ENCODE measurements around the gene CNNM3.
A peak's percentile ranks its signal among the peaks of the same experiment; 100 is the strongest.

CNNM3 gene

GRCh38 chr2:96868555-96869280, 52.6 kb downstream of the CNNM3 start:
- H3K27ac ChIP-seq: peak overlapping the region; percentile 99
- peaks cover 36% of the 10 kb centered on the region for H3K36me3 ChIP-seq
- no peaks in the 10 kb centered on the region for H3K9me3 ChIP-seq
- H3K4me2 ChIP-seq: peak overlapping the region; percentile 99
- peaks cover 61% of the 10 kb centered on the region for H3K4me1 ChIP-seq
- peaks cover 46% of the 10 kb centered on the region for H4K20me1 ChIP-seq
- peak overlapping the region; percentile 99 for H3K9ac ChIP-seq
- no peak for TF ChIP-seq Cebpa-rat (IDR thresholded peaks at IDR 0.05)
- H3K27me3 ChIP-seq: no peaks in the 10 kb centered on the region
- peak overlapping the region; percentile 98 for H3K4me3 ChIP-seq

- Histone ChIP-seq H3K27ac (peak overlapping the region; percentile 99), H3K9me3 (no peaks in the 10 kb centered on the region), H3K9ac (peak overlapping the region; percentile 99), H3K4me3 (peak overlapping the region; percentile 98), H3K36me3 (peaks cover 30% of the 10 kb centered on the region), H4K20me1 (peaks cover 40% of the 10 kb centered on the region), H3K27me3 (no peaks in the 10 kb centered on the region), H3K4me1 (peaks cover 61% of the 10 kb centered on the region), H3K4me2 (peak overlapping the region; percentile 99)
- TF ChIP-seq Cebpa-rat (IDR thresholded peaks at IDR 0.05): no peak
These were observed 53.3 kb downstream of the CNNM3 start for GRCh38 chr2:96869281-96869821.

- TF ChIP-seq Cebpa-rat (IDR thresholded peaks at IDR 0.05): no peak
- Histone ChIP-seq H3K9me3 (no peaks in the 10 kb centered on the region), H4K20me1 (peaks cover 33% of the 10 kb centered on the region), H3K36me3 (peaks cover 23% of the 10 kb centered on the region), H3K4me3 (peak within 1 kb of the TSS; percentile 98), H3K9ac (peak within 1 kb of the TSS; percentile 99), H3K4me2 (peak within 1 kb of the TSS; percentile 99), H3K27ac (peak within 1 kb of the TSS; percentile 99), H3K4me1 (peaks cover 61% of the 10 kb centered on the region), H3K27me3 (no peaks in the 10 kb centered on the region)
These were observed 54.0 kb downstream of the CNNM3 start, which contains the start of gene SEMA4C for GRCh38 chr2:96869822-96870625. Gene SEMA4C (minus strand): TSS chr2:96870080. CDS start chr2:96867886, 2,194 bp downstream.

GRCh38 chr2:96870626-96871255, 54.7 kb downstream of the CNNM3 start:
- Histone ChIP-seq H4K20me1 (peaks cover 26% of the 10 kb centered on the region), H3K36me3 (peaks cover 16% of the 10 kb centered on the region), H3K4me3 (peak overlapping the region; percentile 98), H3K4me2 (peak overlapping the region; percentile 96), H3K27ac (peak overlapping the region; percentile 99), H3K4me1 (peaks cover 61% of the 10 kb centered on the region), H3K9me3 (no peaks in the 10 kb centered on the region), H3K27me3 (no peaks in the 10 kb centered on the region), H3K9ac (peak overlapping the region; percentile 99)
- TF ChIP-seq Cebpa-rat (IDR thresholded peaks at IDR 0.05): no peak

GRCh38 chr2:96872591-96873349, 56.7 kb downstream of the CNNM3 start:
- peaks cover 61% of the 10 kb centered on the region for H3K4me1 ChIP-seq

GRCh38 chr2:96873651-96874096, 57.6 kb downstream of the CNNM3 start:
- Histone ChIP-seq H3K4me2 (peak overlapping the region; percentile 92), H4K20me1 (no peaks in the 10 kb centered on the region), H3K4me3 (no peak overlapping the region), H3K27me3 (no peaks in the 10 kb centered on the region), H3K27ac (0 out of 2 replicates have a peak overlapping the region, but pooled peaks have one; percentile 0), H3K36me3 (no peaks in the 10 kb centered on the region), H3K9ac (no peak overlapping the region), H3K9me3 (no peaks in the 10 kb centered on the region), H3K4me1 (peaks cover 68% of the 10 kb centered on the region)
- no peak for TF ChIP-seq Cebpa-rat (IDR thresholded peaks at IDR 0.05)

More at GRCh38 chr2:96872591-96873349, 56.7 kb downstream of the CNNM3 start:
- Histone ChIP-seq H3K4me3 (no peak overlapping the region), H3K9me3 (no peaks in the 10 kb centered on the region), H3K27ac (no peak overlapping the region), H3K27me3 (no peaks in the 10 kb centered on the region), H3K4me2 (no peak overlapping the region), H4K20me1 (peaks cover 5% of the 10 kb centered on the region), H3K9ac (no peak overlapping the region), H3K36me3 (no peaks in the 10 kb centered on the region)
- TF ChIP-seq Cebpa-rat (IDR thresholded peaks at IDR 0.05): no peak

- TF ChIP-seq Cebpa-rat (IDR thresholded peaks at IDR 0.05): no peak
- H3K4me2 ChIP-seq: peak overlapping the region; percentile 92
These were observed 58.2 kb downstream of the CNNM3 start for GRCh38 chr2:96874198-96874831.

GRCh38 chr2:96875498-96876268, 59.6 kb downstream of the CNNM3 start:
- TF ChIP-seq Cebpa-rat (IDR thresholded peaks at IDR 0.05): no peak
- H3K36me3 ChIP-seq: no peaks in the 10 kb centered on the region
- H3K4me1 ChIP-seq: peaks cover 83% of the 10 kb centered on the region
- peak overlapping the region; percentile 64 for H3K9ac ChIP-seq
- peak overlapping the region; percentile 0; the same call in 1 of the 2 replicates for H3K4me3 ChIP-seq
- H3K4me2 ChIP-seq: peak overlapping the region; percentile 92
- no peaks in the 10 kb centered on the region for H4K20me1 ChIP-seq
- H3K27ac ChIP-seq: peak overlapping the region; percentile 75
- no peaks in the 10 kb centered on the region for H3K9me3 ChIP-seq
- no peaks in the 10 kb centered on the region for H3K27me3 ChIP-seq

More at GRCh38 chr2:96874198-96874831, 58.2 kb downstream of the CNNM3 start:
- H3K27me3 ChIP-seq: no peaks in the 10 kb centered on the region
- H3K27ac ChIP-seq: 0 out of 2 replicates have a peak overlapping the region, but pooled peaks have one; percentile 75
- H3K9ac ChIP-seq: peak overlapping the region; percentile 64; the same call in 1 of the 2 replicates
- no peaks in the 10 kb centered on the region for H4K20me1 ChIP-seq
- no peaks in the 10 kb centered on the region for H3K9me3 ChIP-seq
- H3K4me3 ChIP-seq: no peak overlapping the region
- no peaks in the 10 kb centered on the region for H3K36me3 ChIP-seq
- peaks cover 74% of the 10 kb centered on the region for H3K4me1 ChIP-seq

Data from BLaER1 (cell line).